H9 (cell line): ENCODE data around the gene DRICH1. TPM values are rescaled to one million over a fixed set of nuclear protein-coding genes. Genes with fewer than 3 reads are reported as not detected.
"Not testable (repeated sequence)": the region's sequence is repeated elsewhere in the genome, so short reads cannot be mapped to it uniquely, and the experiment has no call there.

Experiments
- DNase-seq: peaks from one replicate; pipeline ENCODE4 v3.0.0-alpha.2; 2017
- H2AFZ ChIP-seq: one replicate; pipeline ENCODE4 v1.6.1; 2013; ENCODE audit warnings: mild to moderate bottlenecking, low read length, control low read depth, moderate library complexity
- H2AK5ac ChIP-seq: 2 replicates; pipeline ENCODE4 v1.6.1; 2013; ENCODE audit warnings: low read length, control low read depth, mixed read lengths; ENCODE audit not compliant: insufficient read length
- H2BK120ac ChIP-seq: one replicate; pipeline ENCODE4 v1.6.1; 2013; ENCODE audit warnings: low read depth, mild to moderate bottlenecking, low read length, control low read depth, inconsistent platforms; ENCODE audit not compliant: poor library complexity, severe bottlenecking
- H2BK12ac ChIP-seq: 2 replicates; pipeline ENCODE4 v1.6.1; 2013; ENCODE audit warnings: low read length, control low read depth, mixed read lengths, low read depth; ENCODE audit not compliant: insufficient read length
- H2BK15ac ChIP-seq: 2 replicates; pipeline ENCODE4 v1.6.1; 2013; ENCODE audit warnings: low read depth, low read length, control low read depth
- H2BK20ac ChIP-seq: one replicate; pipeline ENCODE4 v1.6.1; 2013; ENCODE audit warnings: low read depth, mild to moderate bottlenecking, low read length, control low read depth, inconsistent platforms; ENCODE audit not compliant: poor library complexity, severe bottlenecking
- H2BK5ac ChIP-seq: 2 replicates; pipeline ENCODE4 v1.6.1; 2013; ENCODE audit warnings: low read length, control low read depth, mixed read lengths; ENCODE audit not compliant: insufficient read length
- H3K14ac ChIP-seq: 2 replicates; pipeline ENCODE4 v1.6.1; 2013; ENCODE audit warnings: low read length, control low read depth; ENCODE audit not compliant: insufficient read depth
- H3K18ac ChIP-seq: 2 replicates; pipeline ENCODE4 v1.6.1; 2013; ENCODE audit warnings: low read depth, mild to moderate bottlenecking, mixed read lengths, low read length, control low read depth; ENCODE audit not compliant: insufficient read length
- H3K23ac ChIP-seq: 2 replicates; pipeline ENCODE4 v1.6.1; 2013; ENCODE audit warnings: low read length, control low read depth, mixed read lengths, low read depth; ENCODE audit not compliant: insufficient read length
- H3K23me2 ChIP-seq: 2 replicates; pipeline ENCODE4 v1.6.1; 2013; ENCODE audit warnings: low read depth, mild to moderate bottlenecking, mixed read lengths, low read length, control low read depth; ENCODE audit not compliant: insufficient read length, poor library complexity, severe bottlenecking
- H3K27ac ChIP-seq: 2 replicates; pipeline ENCODE4 v1.5.1; 2013; ENCODE audit warnings: low read length, control low read depth, mixed read lengths, low read depth; ENCODE audit not compliant: insufficient read length
- H3K27me3 ChIP-seq: 2 replicates; pipeline ENCODE4 v1.6.1; 2013; ENCODE audit warnings: low read length, control low read depth, inconsistent platforms; ENCODE audit not compliant: insufficient read depth
- H3K4ac ChIP-seq: 2 replicates; pipeline ENCODE4 v1.6.1; 2013; ENCODE audit warnings: low read depth, mild to moderate bottlenecking, control low read depth, inconsistent platforms, low read length, moderate library complexity
- H3K4me1 ChIP-seq: 2 replicates; pipeline ENCODE4 v1.6.1; 2013; ENCODE audit warnings: low read length, control low read depth, inconsistent platforms; ENCODE audit not compliant: insufficient read depth
- H3K4me2 ChIP-seq: 2 replicates; pipeline ENCODE4 v1.6.1; 2013; ENCODE audit warnings: low read length, control low read depth, mixed read lengths; ENCODE audit not compliant: insufficient read length, insufficient read depth
- H3K56ac ChIP-seq: 2 replicates; pipeline ENCODE4 v1.6.1; 2013; ENCODE audit warnings: low read depth, mild to moderate bottlenecking, mixed read lengths, low read length, control low read depth; ENCODE audit not compliant: insufficient read length
- H3K79me1 ChIP-seq: 2 replicates; pipeline ENCODE4 v1.6.1; 2013; ENCODE audit warnings: low read depth, mild to moderate bottlenecking, moderate library complexity, low read length, control low read depth, inconsistent platforms; ENCODE audit not compliant: insufficient read depth, poor library complexity, severe bottlenecking
- H3K79me2 ChIP-seq: 2 replicates; pipeline ENCODE4 v1.6.1; 2013; ENCODE audit warnings: low read length, control low read depth, inconsistent platforms; ENCODE audit not compliant: insufficient read depth
- H3K9ac ChIP-seq: 2 replicates; pipeline ENCODE4 v1.6.1; 2013; ENCODE audit warnings: low read length, control low read depth, mixed read lengths; ENCODE audit not compliant: insufficient read length; ENCODE audit errors: extremely low read depth
- H3K9me3 ChIP-seq: one replicate; pipeline ENCODE4 v1.6.1; 2013; ENCODE audit warnings: low read depth, low read length, inconsistent platforms; ENCODE audit not compliant: control insufficient read depth
- H3T11ph ChIP-seq: one replicate; pipeline ENCODE4 v1.6.1; 2013; ENCODE audit warnings: mild to moderate bottlenecking, low read length, control low read depth, inconsistent platforms
- H4K20me1 ChIP-seq: one replicate; pipeline ENCODE4 v1.6.1; 2013; ENCODE audit not compliant: control insufficient read depth, insufficient read length, insufficient read depth
- H4K5ac ChIP-seq: 2 replicates; pipeline ENCODE4 v1.6.1; 2013; ENCODE audit warnings: low read depth, mild to moderate bottlenecking, mixed read lengths, low read length, control low read depth; ENCODE audit not compliant: insufficient read length
- H4K8ac ChIP-seq: replicated peaks from 2 replicates; pipeline ENCODE4 v1.6.1; 2013; ENCODE audit warnings: low read length, control low read depth, mixed read lengths, low read depth; ENCODE audit not compliant: insufficient read length
- H4K91ac ChIP-seq: 2 replicates; pipeline ENCODE4 v1.6.1; 2013; ENCODE audit warnings: low read depth, mild to moderate bottlenecking, moderate library complexity, mixed read lengths, low read length, control low read depth; ENCODE audit not compliant: insufficient read length
- H3K27ac Mint-ChIP-seq, 3 experiments: 2 replicates in 2 of 3; 3 replicates in 1 of 3; pipeline ENCODE4 v1.8.0; 2020 to 2021; ENCODE audit warnings: mixed read lengths in 3 of 3, mild to moderate bottlenecking in 1 of 3, moderate library complexity in 1 of 3
- H3K27me3 Mint-ChIP-seq: 2 replicates; pipeline ENCODE4 v1.8.0; 2021; ENCODE audit warnings: low read depth, mild to moderate bottlenecking, moderate library complexity, mixed read lengths
- H3K36me3 Mint-ChIP-seq, 3 experiments: 2 replicates in 2 of 3; 3 replicates in 1 of 3; pipeline ENCODE4 v1.8.0; 2020 to 2021; ENCODE audit warnings: low read depth in 3 of 3, mixed read lengths in 3 of 3; ENCODE audit not compliant: insufficient read depth in 1 of 3
- H3K4me1 Mint-ChIP-seq, 2 experiments: 2 replicates each; pipeline ENCODE4 v1.8.0; 2020; ENCODE audit warnings: mixed read lengths in 2 of 2
- H3K4me3 Mint-ChIP-seq, 2 experiments: 2 replicates in 1 of 2; 3 replicates in 1 of 2; pipeline ENCODE4 v1.8.0; 2020 to 2021; ENCODE audit warnings: mild to moderate bottlenecking in 2 of 2, mixed read lengths in 2 of 2, moderate library complexity in 1 of 2
- H3K9me3 Mint-ChIP-seq, 2 experiments: 2 replicates in 1 of 2; 3 replicates in 1 of 2; pipeline ENCODE4 v1.8.0; 2020; ENCODE audit warnings: mild to moderate bottlenecking in 2 of 2, mixed read lengths in 2 of 2, moderate library complexity in 1 of 2
- WGBS: extraction: QIAGEN DNeasy Blood & Tissue Kit; methylation state at CpG from one replicate; pipeline ENCODE4 v1.1.7; 2013; ENCODE audit warnings: missing lambda C conversion rate, low lambda C conversion rate, mixed read lengths; ENCODE audit not compliant: insufficient read length; ENCODE audit errors: extremely low coverage; 5-methylcytosine and 5-hydroxymethylcytosine counted together
- total RNA-seq: library from RNA; stranded (reverse); gene quantifications from 2 replicates; pipeline ENCODE4 v1.2.1, GENCODE V29; 2021

Gene DRICH1
- total RNA-seq, 1 experiment from 2014 or later, result not detected

- not testable (repeated sequence) for H2AK5ac ChIP-seq, H2BK20ac ChIP-seq, H3K9ac ChIP-seq, H3K4me1 Mint-ChIP-seq, H2BK15ac ChIP-seq, H3K4me3 Mint-ChIP-seq, H3K23ac ChIP-seq, H2BK5ac ChIP-seq, DNase-seq, H3K9me3 Mint-ChIP-seq, H3K36me3 Mint-ChIP-seq, H3K23me2 ChIP-seq, H2BK12ac ChIP-seq, H4K20me1 ChIP-seq, H3K27me3 ChIP-seq, H3K4me2 ChIP-seq, H3K9me3 ChIP-seq, H3K4ac ChIP-seq, H2AFZ ChIP-seq, H3K56ac ChIP-seq, H3K18ac ChIP-seq, H3T11ph ChIP-seq, H3K27ac Mint-ChIP-seq, H3K27ac ChIP-seq, H3K79me1 ChIP-seq, H4K5ac ChIP-seq, H3K4me1 ChIP-seq, H3K14ac ChIP-seq, H4K8ac ChIP-seq, H4K91ac ChIP-seq, H3K79me2 ChIP-seq, H2BK120ac ChIP-seq
- peaks cover 74% of the 10 kb centered on the region for H3K27me3 Mint-ChIP-seq
- WGBS, result no CpG with 5 or more reads among the region's 13 CpGs
These were observed 59.0 kb downstream of the DRICH1 start for GRCh38 chr22:23573106-23573505.
